ENCODE data around the gene DEXI.
"Not testable (repeated sequence)": the region's sequence is repeated elsewhere in the genome, so short reads cannot be mapped to it uniquely, and the experiment has no call there.

The DEXI gene

DNA sequence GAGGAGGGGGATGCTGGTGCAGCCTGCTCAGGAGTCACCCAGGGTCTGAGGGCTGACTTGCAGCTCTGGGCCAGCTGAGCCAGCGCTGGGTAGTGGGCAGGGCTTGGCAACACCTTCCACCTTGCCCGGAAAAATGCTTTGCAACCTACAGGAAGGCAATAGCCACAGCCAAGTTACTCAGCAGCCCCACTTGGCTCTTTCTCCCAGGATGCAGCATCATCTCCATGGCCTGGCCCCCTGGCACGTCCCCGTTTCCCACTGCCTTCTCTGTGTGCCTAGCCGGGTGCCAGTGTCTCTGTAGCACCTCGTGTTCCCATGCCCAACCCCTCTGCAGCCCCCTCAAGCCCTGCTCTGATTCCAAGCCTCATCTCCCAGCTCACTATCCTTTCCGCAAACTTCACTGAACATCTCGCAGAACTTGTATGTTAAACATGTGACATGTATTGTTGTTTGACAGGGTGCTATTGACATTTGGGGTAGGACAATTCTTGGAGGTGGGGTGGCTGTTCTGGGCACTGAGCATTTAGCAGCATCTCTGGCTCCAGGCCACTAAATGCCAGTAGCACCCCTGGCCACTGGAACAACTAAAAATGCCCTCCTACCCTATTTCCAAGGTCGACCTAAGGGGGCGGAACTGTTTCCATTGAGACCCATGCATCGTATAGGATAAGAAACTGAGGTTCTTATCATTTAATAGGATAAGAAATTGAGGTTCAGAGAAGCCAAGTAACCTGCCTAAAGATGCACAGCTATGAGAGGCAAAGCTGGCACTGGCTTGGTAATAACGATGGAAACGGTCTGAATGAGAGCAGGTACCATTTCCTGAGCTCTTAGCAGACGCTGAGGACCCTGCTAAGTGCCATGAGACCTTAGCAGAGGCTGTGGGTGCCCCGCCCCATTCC lies 12.2 kb downstream of the DEXI start:
- TF ChIP-seq ZNF585B (tag by site-specific recombination; IDR thresholded peaks at IDR 0.05) (no peak), ZNF623 (tag by site-specific recombination; IDR thresholded peaks at IDR 0.05) (no peak), ZNF311 (tag by site-specific recombination; IDR thresholded peaks at IDR 0.05; ENCODE audit: borderline replicate concordance) (no peak), MEIS1 (CRISPR knock-in tag; IDR thresholded peaks at IDR 0.05; ENCODE audit: borderline replicate concordance) (no peak), ZNF837 (tag by site-specific recombination; IDR thresholded peaks at IDR 0.05) (no peak), ZNF426 (tag by site-specific recombination; IDR thresholded peaks at IDR 0.05) (no peak), ZNF37A (tag by site-specific recombination; IDR thresholded peaks at IDR 0.05) (no peak), ZNF768 (tag by site-specific recombination; IDR thresholded peaks at IDR 0.05) (0 out of 2 replicates have a peak, but pooled peaks have one; percentile 33)
- TF ChIP-seq, protein P1, sequence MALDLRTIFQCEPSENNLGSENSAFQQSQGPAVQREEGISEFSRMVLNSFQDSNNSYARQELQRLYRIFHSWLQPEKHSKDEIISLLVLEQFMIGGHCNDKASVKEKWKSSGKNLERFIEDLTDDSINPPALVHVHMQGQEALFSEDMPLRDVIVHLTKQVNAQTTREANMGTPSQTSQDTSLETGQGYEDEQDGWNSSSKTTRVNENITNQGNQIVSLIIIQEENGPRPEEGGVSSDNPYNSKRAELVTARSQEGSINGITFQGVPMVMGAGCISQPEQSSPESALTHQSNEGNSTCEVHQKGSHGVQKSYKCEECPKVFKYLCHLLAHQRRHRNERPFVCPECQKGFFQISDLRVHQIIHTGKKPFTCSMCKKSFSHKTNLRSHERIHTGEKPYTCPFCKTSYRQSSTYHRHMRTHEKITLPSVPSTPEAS (tag by site-specific recombination; IDR thresholded peaks at IDR 0.05) = no peak
- peaks cover 0 to 64% of the 10 kb centered on the region in 2 experiments; a peak in 2 of 3 replicates for H3K36me3 ChIP-seq (ENCODE audit: control insufficient read depth in 2 of 2, insufficient read depth in 1 of 2, low read length in 2 of 2)
- POLR2A ChIA-PET = interaction anchor here (1.7 kb wide), 1 partner anchor 12 kb away, joined by 8 read pairs; the partner anchor contains the start of gene DEXI

DNA sequence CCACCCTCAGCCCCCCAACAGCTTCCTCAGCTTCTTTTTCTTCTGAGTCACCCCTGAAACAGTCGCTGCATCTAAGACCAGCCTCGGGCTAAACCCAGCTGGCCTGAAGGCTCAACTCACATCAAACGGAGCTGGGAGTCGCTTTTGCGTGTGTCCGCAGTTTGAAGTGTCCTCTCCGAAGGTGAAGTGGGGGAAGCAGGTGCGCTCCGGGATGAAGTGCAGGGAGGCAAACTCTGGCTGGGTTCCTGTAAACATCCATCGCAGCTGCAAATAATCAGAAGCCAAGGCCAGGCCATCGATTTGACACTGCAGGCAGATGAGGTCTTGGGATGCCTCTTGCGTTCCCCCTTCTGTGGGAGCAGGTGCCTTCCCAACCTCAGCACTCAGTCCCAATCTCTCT lies 13.2 kb downstream of the DEXI start:
- H3K27ac ChIP-seq (ENCODE audit: extremely low read depth, low read depth, low read length); H3K4me1 ChIP-seq (ENCODE audit: control insufficient read depth, insufficient read depth, low read length); POLR2A ChIA-PET; H3K4me3 ChIP-seq (ENCODE audit: low read depth, low read length); H3K9me3 ChIP-seq (ENCODE audit: control insufficient read depth, insufficient read depth, low read depth, low read length): not testable (repeated sequence)
- CTCF ChIA-PET = interaction anchor here (0.9 kb wide), 1 partner anchor 414 kb away, joined by 3 read pairs; no protein-coding TSS in a partner anchor
- peaks cover 0 to 59% of the 10 kb centered on the region in 2 experiments; a peak in 2 of 3 replicates for H3K36me3 ChIP-seq (ENCODE audit: control insufficient read depth in 2 of 2, insufficient read depth in 1 of 2, low read length in 2 of 2)

More for the DNA sequence above, 12.2 kb downstream of the DEXI start:
- H3K27ac ChIP-seq (ENCODE audit: extremely low read depth, low read depth, low read length) = no peak overlapping the region
- no peak overlapping the region for H3K4me3 ChIP-seq (ENCODE audit: low read depth, low read length)
- no peaks in the 10 kb centered on the region for H3K9me3 ChIP-seq (ENCODE audit: control insufficient read depth, insufficient read depth, low read depth, low read length)
- CTCF ChIA-PET = interaction anchor here (0.9 kb wide), 1 partner anchor 415 kb away, joined by 3 read pairs; no protein-coding TSS in a partner anchor
- H3K4me1 ChIP-seq (ENCODE audit: control insufficient read depth, insufficient read depth, low read length) = no peaks in the 10 kb centered on the region

- CTCF ChIA-PET = interaction anchor here (0.6 kb wide), 3 partner anchors 41 to 1033 kb away, joined by 3 to 4 read pairs (median 3); no protein-coding TSS in a partner anchor
- Histone ChIP-seq H3K9me3 (ENCODE audit: control insufficient read depth, insufficient read depth, low read depth, low read length) (no peaks in the 10 kb centered on the region), H3K36me3 (ENCODE audit: control insufficient read depth in 2 of 2, insufficient read depth in 1 of 2, low read length in 2 of 2) (peaks cover 0 to 45% of the 10 kb centered on the region in 2 experiments; a peak in 2 of 3 replicates), H3K4me1 (ENCODE audit: control insufficient read depth, insufficient read depth, low read length) (no peaks in the 10 kb centered on the region), H3K27ac (ENCODE audit: extremely low read depth, low read depth, low read length) (no peak overlapping the region), H3K4me3 (ENCODE audit: low read depth, low read length) (no peak overlapping the region)
- POLR2A ChIA-PET = no interaction called here
- no peak for TF ChIP-seq KLF1 (tag by site-specific recombination; IDR thresholded peaks at IDR 0.05)
- no peak for TF ChIP-seq ATF2 (tag by site-specific recombination; IDR thresholded peaks at IDR 0.05; ENCODE audit: low read depth)
- no peak for TF ChIP-seq KLF10 (tag by site-specific recombination; IDR thresholded peaks at IDR 0.05)
- TF ChIP-seq, protein P2, sequence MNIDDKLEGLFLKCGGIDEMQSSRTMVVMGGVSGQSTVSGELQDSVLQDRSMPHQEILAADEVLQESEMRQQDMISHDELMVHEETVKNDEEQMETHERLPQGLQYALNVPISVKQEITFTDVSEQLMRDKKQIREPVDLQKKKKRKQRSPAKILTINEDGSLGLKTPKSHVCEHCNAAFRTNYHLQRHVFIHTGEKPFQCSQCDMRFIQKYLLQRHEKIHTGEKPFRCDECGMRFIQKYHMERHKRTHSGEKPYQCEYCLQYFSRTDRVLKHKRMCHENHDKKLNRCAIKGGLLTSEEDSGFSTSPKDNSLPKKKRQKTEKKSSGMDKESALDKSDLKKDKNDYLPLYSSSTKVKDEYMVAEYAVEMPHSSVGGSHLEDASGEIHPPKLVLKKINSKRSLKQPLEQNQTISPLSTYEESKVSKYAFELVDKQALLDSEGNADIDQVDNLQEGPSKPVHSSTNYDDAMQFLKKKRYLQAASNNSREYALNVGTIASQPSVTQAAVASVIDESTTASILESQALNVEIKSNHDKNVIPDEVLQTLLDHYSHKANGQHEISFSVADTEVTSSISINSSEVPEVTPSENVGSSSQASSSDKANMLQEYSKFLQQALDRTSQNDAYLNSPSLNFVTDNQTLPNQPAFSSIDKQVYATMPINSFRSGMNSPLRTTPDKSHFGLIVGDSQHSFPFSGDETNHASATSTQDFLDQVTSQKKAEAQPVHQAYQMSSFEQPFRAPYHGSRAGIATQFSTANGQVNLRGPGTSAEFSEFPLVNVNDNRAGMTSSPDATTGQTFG (tag by site-specific recombination; IDR thresholded peaks at IDR 0.05; ENCODE audit: borderline replicate concordance) = no peak
- TF ChIP-seq ZNF350 (tag by site-specific recombination; IDR thresholded peaks at IDR 0.05) = no peak
- no peak for TF ChIP-seq ZNF654 (tag by site-specific recombination; IDR thresholded peaks at IDR 0.05; ENCODE audit: low read depth)
- no peak for TF ChIP-seq ZBTB8A (tag by site-specific recombination; IDR thresholded peaks at IDR 0.05)
- no peak for TF ChIP-seq ZNF701 (tag by site-specific recombination; IDR thresholded peaks at IDR 0.05)
- TF ChIP-seq ZNF10 (tag by site-specific recombination; IDR thresholded peaks at IDR 0.05) = no peak
- TF ChIP-seq, protein P3, sequence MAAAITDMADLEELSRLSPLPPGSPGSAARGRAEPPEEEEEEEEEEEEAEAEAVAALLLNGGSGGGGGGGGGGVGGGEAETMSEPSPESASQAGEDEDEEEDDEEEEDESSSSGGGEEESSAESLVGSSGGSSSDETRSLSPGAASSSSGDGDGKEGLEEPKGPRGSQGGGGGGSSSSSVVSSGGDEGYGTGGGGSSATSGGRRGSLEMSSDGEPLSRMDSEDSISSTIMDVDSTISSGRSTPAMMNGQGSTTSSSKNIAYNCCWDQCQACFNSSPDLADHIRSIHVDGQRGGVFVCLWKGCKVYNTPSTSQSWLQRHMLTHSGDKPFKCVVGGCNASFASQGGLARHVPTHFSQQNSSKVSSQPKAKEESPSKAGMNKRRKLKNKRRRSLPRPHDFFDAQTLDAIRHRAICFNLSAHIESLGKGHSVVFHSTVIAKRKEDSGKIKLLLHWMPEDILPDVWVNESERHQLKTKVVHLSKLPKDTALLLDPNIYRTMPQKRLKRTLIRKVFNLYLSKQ (tag by site-specific recombination; IDR thresholded peaks at IDR 0.05; ENCODE audit: borderline replicate concordance) = no peak
- TF ChIP-seq TRIM28 (IDR thresholded peaks at IDR 0.05; ENCODE audit: borderline replicate concordance, low read length) = no peak
- TF ChIP-seq SALL2 (tag by site-specific recombination; IDR thresholded peaks at IDR 0.05; ENCODE audit: borderline replicate concordance) = no peak
- TF ChIP-seq ZFHX2 (tag by site-specific recombination; conservative IDR thresholded peaks at IDR 0.05) = no peak
- TF ChIP-seq MYNN (tag by site-specific recombination; IDR thresholded peaks at IDR 0.05; ENCODE audit: borderline replicate concordance) = no peak
Observed at GRCh38 chr16:10927497-10928112, 14.7 kb downstream of the DEXI start.

All from HEK293 (cell line).